GM23338 (cell line): ENCODE data around the gene KLRG1.

Experiments used
- CREB1 ChIP-seq: fragments of 250-450 bp; sonication (Bioruptor Pico); IDR thresholded peaks from 2 replicates; pipeline ENCODE4 v1.5.0; 2020; ENCODE audit warnings: low read depth, mild to moderate bottlenecking, moderate library complexity
- CTCF ChIP-seq, 2 experiments: fragments of 200-600 bp in 1 of 2; sonication (generic) in 1 of 2; conservative IDR thresholded peaks; 2 replicates each; pipeline versions ENCODE4 v1.5.1 to v1.6.1; 2016 to 2017; ENCODE audit warnings: antibody characterized with exemption in 2 of 2, low read depth in 2 of 2, mild to moderate bottlenecking in 2 of 2, moderate library complexity in 1 of 2
- EZH2 ChIP-seq: fragments of 200-600 bp; sonication (generic); IDR thresholded peaks from one replicate; pipeline ENCODE4 v1.8.0; 2017; ENCODE audit warnings: antibody characterized with exemption, mild to moderate bottlenecking, low read depth; ENCODE audit not compliant: unreplicated experiment
- EZH2phosphoT487 ChIP-seq: fragments of 200-600 bp; sonication (generic); IDR thresholded peaks from one replicate; pipeline ENCODE4 v1.8.1; 2018; ENCODE audit warnings: antibody characterized with exemption; ENCODE audit not compliant: unreplicated experiment
- NANOG ChIP-seq: IDR thresholded peaks from 2 replicates; pipeline ENCODE4 v1.6.1; 2016; ENCODE audit warnings: antibody characterized with exemption, borderline replicate concordance
- POLR2AphosphoS5 ChIP-seq: IDR thresholded peaks from 2 replicates; pipeline ENCODE4 v1.6.1; 2016; ENCODE audit warnings: antibody characterized with exemption, low read depth
- STAT1 ChIP-seq: IDR thresholded peaks from one replicate; pipeline ENCODE4 v1.6.1; 2016; ENCODE audit warnings: antibody characterized with exemption; ENCODE audit not compliant: unreplicated experiment

- TF ChIP-seq EZH2: no peak
- TF ChIP-seq EZH2phosphoT487: no peak
- no peak for TF ChIP-seq POLR2AphosphoS5
- no peak for TF ChIP-seq CTCF (conservative IDR thresholded peaks at IDR 0.05; ENCODE audit: low read depth in 2 of 2)
- no peak for TF ChIP-seq STAT1
- TF ChIP-seq NANOG: no peak
- no peak for TF ChIP-seq CREB1 (CRISPR knock-in tag)
Observed at GRCh38 chr12:8960176-8960575, 29.2 kb upstream of the KLRG1 start.
